Renal cortical epithelial cell (primary cell): ENCODE data around the gene TPGS1. TPM values are rescaled to one million over a fixed set of nuclear protein-coding genes. Genes with fewer than 3 reads are reported as not detected.
A peak's percentile ranks its signal among the peaks of the same experiment; 100 is the strongest.

Source experiments
- DNase-seq: peaks from one replicate; pipeline ENCODE4 v3.0.0-alpha.2; 2011; ENCODE audit warnings: low read depth
- total RNA-seq: library from RNA; depleted of rRNA; stranded (reverse); fragments of >200 nt; gene quantifications from 2 replicates; pipeline ENCODE4 v1.2.3, GENCODE V29; 2014

Gene TPGS1
- total RNA-seq, 1 donor from 2014 or later = 30.3 TPM

DNA sequence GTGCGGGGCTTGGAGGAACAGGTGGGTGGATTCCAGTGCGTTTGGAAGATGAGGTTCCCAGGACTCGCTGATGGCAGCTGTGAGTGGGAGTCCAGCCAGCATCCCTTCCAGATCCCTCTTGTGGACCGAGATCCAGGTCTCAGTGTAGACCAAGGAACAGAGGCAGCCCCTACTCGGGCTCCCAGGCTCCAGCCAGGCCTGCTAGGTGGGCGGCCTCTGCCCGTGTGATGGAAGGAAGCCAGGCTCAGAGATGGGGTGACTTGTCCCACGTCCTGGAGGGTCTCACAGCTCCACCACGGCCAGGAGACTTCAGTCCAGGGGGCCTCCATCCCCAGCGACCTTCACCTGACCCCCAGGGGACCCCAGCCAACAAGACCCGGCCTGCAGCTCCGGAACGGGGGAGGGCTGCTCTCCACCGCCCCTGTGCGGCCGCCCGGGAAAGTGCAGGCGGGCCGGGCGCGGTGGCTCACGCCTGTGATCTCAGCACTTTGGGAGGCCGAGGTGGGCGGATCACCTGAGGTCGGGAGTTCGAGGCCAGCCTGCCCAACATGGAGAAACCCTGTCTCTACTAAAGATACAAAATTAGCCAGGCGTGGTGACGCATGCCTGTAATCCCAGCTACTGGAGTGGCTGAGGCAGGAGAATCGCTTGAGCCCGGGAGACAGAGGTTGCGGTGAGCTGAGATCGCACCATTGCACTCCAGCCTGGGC, 11.7 kb upstream of the TPGS1 start:
- DNase-seq = no peak

DNA sequence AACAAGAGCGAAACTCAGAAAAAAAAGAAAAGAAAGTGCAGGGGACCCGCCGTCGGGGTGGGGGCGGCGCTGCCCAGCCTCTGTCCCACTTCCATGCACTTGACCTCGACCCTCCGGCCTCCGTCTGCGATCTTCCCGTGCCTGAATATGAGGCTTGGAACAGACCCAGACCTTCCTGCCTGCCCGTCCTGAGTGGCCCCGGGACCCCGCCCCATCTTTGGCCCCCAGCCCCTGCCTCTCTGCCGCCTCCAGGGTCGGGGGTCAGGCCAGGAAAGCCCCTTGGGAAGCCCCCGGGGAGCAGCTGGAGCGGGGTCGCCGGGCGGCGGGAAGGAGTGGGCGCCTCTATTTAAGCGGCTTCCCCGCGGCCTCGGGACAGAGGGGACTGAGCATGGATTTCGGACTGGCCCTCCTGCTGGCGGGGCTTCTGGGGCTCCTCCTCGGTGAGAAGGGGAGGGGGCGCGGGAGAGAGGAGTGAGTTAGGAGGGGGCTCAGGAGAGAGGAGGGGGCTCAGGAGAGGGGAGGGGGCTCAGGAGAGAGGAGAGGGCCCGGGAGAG, 11.1 kb upstream of the TPGS1 start, which contains the start of gene MADCAM1:
Gene MADCAM1 (plus strand): TSS at position 375 of the 554 bp plus-strand sequence. CDS start 14 bp downstream, at position 389.
- DNase-seq = no peak

DNA sequence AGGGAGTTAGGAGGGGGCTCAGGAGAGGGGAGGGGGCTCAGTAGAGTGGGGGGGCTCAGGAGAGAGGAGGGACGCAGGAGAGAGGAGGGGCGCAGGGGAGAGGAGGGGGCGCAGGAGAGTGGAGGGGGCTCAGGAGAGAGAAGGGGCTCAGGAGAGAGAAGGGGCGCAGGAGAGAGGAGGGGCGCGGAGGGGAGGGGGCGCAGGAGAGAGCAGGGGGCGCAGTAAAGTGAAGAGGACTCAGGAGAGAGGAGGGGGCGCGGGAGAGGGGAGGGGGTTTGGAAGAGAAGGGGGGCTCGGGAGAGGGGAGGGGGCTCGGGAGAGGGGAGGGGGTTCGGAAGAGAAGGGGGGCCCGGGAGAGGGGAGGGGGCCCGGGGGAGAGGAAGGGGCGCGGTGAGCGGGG, 10.3 kb upstream of the TPGS1 start:
- DNase-seq = no peak

DNA sequence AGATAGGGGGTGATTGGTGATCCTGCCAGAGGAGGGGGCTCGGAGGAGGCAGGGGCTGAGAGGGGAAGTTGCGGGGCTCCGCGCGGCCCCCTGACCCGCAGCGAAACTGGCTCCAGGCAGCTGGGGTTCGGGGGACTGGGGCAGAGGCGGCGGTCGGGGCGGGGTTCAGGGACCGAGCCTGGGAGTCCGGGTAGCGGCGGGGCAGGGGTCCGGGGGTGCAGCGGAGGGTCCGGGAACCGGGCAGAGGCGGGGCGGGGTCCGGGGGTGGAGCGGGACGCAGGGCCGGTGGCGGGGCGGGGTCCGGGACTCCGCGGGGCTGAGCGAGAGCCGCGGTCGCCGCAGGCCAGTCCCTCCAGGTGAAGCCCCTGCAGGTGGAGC, 9.8 kb upstream of the TPGS1 start:
- no peak for DNase-seq

DNA sequence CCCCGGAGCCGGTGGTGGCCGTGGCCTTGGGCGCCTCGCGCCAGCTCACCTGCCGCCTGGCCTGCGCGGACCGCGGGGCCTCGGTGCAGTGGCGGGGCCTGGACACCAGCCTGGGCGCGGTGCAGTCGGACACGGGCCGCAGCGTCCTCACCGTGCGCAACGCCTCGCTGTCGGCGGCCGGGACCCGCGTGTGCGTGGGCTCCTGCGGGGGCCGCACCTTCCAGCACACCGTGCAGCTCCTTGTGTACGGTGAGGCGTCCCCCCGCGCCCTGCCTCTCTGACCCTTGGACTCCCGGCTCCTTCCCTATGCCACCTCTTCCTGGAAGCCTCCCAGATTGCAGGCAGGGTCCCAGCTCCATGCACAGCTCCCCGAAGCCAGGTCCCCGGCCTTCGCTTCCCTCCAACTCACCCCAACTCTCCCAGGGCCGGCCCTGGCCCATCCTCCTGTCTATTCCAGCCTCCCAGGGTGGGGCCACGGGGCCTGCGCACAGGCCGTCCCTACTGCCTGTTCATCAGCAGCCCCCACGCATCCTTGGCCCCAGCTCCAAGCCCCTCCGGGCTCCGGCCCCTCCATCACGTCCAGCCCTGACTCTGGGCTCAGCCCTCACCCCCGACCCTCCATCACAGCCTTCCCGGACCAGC, 9.3 kb upstream of the TPGS1 start:
- no peak for DNase-seq

DNA sequence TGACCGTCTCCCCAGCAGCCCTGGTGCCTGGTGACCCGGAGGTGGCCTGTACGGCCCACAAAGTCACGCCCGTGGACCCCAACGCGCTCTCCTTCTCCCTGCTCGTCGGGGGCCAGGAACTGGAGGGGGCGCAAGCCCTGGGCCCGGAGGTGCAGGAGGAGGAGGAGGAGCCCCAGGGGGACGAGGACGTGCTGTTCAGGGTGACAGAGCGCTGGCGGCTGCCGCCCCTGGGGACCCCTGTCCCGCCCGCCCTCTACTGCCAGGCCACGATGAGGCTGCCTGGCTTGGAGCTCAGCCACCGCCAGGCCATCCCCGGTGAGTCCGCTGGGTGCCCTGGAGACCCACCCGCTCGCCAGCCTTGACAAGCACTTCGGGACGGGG, 8.8 kb upstream of the TPGS1 start:
- no peak for DNase-seq

DNA sequence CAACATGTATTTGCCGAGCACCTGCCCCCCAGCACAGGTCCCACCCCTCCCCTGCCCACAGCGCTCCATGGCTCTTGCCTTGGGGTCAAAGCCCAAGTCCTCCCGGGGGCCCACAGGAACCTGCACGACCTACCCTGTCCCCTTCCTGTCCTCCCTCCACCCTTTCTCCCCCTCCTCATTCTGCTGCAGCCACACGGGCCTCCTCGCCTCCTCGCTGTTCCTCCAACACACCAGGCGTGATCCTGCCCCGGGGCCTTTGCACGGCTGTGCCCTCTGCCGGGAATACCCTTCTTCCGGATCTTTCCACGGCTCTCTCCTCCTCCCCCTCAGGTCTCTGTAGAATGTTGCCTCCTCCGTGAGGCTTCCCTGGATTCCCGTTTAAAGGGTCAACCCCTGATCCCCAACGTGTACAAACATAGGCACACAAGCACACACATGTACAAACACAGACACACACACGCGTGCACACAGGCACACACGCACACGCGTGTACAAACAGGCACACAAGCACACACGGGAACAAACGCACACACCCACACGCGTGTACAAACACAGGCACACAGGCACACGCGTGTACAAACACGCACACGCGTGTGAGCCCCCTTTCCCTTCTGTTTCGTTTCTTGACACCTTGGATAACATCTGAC, 8.2 kb upstream of the TPGS1 start:
- no peak for DNase-seq

DNA sequence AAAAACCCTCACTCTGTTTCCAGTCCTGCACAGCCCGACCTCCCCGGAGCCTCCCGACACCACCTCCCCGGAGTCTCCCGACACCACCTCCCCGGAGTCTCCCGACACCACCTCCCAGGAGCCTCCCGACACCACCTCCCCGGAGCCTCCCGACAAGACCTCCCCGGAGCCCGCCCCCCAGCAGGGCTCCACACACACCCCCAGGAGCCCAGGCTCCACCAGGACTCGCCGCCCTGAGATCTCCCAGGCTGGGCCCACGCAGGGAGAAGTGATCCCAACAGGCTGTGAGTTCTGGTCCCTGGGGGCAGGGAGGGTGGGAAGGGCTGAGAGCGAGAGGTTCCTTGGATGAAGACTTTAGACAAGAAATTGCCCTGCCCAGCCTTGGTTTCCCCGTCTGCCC, 5.7 kb upstream of the TPGS1 start:
- DNase-seq = no peak

DNA sequence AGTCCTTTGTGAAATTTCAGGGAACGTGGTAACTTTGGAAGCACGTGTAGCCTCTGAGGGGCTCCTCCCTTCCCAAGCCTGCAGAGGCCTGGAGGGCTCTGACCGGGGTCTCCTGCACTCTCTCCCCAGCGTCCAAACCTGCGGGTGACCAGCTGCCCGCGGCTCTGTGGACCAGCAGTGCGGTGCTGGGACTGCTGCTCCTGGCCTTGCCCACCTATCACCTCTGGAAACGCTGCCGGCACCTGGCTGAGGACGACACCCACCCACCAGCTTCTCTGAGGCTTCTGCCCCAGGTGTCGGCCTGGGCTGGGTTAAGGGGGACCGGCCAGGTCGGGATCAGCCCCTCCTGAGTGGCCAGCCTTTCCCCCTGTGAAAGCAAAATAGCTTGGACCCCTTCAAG, 2.7 kb upstream of the TPGS1 start:
- no peak for DNase-seq

DNA sequence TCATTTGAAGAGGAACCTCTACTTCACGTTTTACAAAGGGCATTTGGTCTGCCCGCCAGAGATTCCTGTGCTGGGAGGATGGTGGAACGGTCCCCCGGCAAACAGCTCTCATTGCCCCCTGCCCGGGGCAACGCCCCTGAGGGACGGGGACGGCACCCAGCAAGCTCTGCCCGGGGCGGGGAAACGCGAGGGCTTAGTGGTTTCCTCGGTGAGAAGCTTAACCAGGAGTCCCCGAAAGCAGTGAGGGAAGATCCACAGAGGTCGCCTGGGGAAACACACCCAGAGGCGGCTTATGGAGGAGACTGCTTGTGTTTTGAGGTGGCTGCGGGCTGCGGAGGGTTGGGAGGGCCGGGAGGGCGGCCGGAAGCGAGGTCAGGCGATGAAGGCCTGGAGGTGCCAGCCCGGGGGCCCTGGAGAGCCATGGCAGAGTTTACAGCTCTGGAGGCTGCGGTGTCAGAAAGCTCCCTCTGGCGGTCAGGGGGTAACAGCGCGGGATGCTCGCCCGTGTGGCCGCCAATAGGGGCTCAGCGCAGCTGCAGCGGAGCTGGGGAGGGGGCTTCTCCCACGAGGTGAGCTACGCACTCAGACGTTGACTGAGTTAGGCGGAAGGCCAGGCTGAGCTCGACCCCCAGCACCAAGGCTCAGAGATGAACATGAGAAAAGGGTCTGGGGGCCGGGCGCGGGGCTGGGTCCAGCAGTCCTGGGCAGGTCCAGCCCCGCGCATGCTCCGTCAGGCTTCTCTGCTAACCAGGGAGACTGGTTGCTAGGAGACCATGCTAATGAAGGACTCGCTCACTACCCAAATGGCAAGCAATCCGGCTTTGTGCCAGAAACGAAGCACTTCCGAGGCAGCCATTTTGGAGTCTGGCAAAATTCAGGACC, 652 bp upstream of the TPGS1 start:
- peak; percentile 100 for DNase-seq

DNA sequence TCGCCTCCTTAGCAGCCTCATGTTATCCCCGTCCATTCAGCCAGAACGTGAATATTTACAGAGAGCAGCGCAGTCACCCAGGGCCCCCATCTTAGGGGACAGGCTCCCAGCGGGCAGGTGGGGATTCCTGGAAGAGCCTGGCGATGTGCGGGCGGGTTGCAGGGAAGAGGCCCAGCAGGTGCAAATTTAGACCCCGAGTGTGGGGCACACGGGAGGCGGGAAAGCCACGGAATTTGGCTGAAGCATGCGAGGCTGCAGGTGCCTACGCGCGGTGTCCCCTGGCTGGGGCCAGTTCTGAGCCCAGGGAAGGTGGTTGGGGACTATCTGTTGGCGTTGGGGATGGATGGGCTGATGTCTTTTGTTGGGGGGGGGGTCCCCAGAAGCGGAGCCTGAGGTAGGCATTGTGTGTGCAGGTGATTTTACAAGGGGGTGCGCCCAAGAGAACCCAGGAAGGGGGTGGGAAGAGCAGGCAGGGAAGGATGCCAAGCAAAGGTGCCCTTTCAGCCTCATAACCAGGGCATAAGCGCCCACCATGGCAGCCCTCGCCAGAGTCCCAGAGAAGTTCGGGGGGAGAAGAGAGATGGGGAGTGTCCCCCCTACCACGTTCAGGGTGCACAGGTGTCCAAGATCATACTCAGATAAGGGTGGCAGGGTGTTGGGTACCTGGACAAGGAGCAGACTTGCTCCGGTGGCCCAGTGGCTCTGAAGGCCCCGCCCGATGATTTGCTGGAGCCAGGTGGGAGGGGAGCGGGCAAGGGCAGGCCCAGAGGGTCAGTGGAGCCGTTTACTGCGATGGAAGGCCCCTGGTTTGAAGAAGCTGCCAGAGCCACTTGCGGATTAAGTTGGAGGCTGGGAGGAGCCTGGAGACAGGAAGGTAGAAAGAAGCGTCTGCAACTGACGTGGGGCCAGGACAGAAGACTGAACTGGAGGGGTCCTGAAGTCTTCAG, 1.2 kb downstream of the TPGS1 start:
- DNase-seq = no peak

DNA sequence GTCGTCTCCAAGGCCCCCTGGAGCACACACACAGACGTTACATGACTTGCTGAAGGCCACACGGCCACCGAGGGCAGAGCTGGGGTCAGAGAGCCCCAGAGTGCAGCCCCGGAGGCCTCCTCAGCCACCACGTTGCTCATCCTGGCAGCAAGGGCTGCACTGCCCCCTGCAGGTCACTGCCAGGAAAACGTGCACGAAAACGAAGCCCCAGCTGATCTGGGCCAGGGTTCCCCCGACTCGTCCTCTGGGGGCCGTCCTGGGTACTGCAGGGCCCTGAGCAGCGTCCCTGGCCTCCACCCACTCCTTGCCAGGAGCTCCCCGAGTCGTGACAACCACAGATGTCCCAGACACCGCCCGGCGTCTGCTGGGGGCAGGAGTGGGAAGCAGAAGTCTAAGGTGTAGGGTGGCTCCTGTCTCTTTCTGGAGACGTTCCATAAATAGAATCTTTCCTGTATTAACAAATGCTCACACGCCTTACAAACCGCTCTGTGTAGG, 3.4 kb downstream of the TPGS1 start:
- peak; percentile 42 for DNase-seq

DNA sequence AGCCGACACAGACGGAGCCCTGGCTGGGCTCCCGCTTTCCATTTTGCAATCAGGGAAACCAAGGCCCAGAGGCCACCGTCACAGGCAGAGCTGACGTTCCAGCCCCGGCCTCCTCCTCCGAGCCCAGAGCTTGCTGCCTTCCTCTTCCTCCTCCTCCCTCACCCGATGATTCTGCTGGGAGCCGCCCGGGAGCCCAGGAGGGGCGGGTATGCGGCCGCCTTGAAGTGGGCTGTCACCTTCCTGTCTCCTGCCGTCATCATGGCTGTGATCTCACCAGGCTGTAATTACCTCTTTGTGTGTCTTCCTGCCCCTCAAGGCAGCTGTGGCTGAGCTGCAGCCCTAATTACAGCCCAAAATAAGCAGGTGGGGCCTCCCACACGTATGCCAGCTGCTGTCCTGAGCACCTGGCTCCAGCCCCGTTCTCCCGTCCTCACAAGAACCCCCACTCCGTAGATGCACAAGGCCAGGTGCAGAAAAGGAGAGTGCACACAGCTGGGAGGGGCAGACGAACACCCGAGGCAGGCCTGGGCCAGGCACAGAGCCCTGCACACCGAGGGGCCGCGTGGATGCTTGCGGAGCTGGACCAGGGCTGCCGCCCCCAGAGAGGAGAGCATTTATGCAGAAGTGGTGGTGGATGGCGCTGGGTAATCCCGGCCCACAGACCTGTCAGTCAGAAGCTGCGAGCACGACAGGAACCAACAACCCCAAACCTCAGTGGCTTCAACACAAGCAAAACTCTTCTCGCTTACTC, 4.0 kb downstream of the TPGS1 start:
- no peak for DNase-seq

DNA sequence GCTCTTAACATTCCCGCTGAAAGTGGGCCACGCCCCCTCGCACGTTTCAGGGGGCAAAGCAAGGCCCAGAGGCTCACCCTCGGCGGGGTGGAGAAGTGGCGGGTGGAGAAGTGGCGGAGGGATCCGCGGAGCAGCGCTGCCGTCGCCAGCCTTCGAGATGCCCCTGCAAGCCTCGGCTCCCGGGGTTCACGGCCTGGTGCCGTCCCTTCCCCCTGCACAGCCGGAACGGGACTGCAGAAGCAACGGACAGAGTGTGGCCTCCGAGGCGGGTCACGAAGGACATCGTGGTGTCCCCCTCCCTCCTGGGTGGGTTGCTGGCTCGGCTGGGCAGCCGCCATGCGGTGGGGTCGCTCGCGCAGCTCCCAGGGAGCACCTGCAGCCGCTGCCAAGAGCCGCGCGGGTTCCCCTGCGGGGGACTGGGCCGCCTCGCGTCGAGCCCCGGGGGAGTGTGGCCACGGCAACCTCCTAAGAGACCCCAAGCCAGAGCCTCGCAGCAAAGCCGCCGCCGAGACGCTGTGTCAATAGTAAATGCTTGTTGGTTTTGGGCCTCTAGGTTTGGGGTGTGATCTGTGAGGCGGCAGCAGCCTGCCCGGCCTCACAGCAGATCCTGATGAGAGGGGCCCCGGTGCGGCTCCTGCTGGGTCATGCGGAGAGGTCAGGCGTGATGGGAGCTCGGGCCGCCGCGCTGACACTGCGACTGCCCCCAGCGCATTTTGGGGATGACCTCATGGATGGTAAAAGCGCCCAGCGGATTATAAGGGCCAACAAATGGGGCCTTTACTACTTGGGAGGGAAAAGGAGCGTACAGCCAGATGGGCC, 5.5 kb downstream of the TPGS1 start:
- no peak for DNase-seq

DNA sequence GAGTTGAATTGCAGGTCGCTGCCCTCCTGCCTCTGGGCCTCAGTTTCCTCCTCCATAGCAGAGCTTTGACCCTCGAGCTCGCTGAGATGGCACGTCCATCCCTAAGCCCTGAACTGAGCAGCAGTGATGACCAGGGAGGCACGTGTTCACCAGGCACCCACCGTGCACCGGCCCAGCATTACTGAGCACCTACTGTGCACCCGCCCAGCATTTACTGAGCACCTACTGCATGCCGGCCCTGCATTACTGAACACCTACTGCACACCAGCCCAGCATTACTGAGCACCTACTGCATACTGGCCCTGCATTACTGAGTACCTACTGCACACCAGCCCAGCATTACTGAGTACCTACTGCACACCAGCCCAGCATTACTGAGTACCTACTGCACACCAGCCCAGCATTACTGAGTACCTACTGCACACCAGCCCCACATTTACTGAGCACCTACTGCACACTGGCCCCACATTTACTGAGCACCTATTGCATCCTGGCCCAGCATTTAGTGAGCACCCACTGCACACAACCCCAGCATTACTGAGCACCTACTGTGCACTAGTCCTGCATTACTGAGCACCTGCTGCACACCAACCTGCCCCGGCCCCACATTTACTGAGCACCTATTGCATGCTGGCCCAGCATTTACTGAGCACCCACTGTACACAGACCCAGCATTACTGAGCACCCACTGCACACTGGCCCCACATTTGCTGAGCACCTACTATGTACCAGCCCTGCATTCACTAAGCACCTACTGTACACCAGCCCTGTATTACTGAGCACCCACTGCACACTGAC, 6.3 kb downstream of the TPGS1 start:
- no peak for DNase-seq

DNA sequence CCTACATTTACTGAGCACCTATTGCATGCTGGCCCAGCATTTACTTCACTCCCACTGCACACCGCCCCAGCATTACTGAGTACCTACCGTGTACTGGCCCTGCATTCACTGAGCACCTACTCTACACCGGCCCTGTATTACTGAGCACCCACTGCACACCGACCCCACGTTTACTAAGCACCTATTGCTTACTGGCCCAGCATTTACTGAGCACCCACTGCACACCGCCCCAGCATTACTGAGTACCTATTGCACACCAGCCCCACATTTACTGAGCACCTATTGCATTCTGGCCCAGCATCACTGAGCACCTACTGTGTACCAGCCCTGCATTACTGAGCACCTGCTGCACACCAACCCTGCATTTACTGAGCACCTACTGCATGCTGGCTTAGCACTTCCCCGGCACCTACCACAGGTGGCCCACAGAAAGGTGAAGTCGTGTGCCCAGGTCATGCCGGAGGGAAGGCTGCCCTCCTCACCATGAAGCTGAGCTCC, 6.9 kb downstream of the TPGS1 start:
- no peak for DNase-seq

DNA sequence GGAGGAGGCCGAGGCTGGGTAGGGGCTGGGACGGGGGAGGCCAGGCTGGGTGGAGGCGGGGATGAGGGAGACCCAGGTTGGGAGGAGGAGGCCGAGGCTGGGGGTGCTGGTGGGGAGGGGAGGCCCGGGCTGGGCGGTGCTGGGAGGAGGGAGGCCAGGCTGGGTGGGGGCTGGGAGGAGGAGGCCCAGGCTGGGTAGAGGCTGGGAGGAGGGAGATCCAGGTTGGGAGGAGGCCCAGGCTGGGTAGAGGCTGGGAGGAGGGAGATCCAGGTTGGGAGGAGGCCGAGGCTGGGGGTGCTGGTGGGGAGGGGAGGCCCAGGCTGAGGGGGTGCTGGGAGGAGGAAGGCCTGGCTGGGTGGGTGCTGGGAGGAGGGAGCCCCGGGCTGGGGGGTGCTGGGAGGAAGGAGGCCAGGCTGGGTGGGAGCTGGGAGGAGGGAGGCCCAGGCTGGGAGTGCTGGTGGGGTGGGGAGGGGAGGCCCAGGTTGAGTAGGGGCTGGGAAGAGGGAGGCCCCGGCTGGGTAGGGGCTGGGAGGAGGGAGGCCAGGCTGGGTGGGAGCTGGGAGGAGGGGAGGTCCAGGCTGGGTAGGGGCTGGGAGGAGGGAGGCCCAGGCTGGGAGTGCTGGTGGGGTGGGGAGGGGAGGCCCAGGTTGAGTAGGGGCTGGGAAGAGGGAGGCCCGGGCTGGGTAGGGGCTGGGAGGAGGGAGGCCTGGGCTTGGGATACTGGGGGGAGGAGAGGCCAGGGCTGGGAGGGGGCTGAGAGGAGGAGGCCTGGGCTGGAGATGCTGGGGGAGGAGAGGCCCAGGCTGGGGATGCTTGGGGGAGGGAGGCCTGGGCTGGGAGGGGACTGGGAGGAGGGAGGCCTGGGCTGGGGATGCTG, 10.7 kb downstream of the TPGS1 start:
- DNase-seq = no peak
